GM23338 (cell line): Measurements from ENCODE around the gene ZNF222. TPM values are rescaled to one million over a fixed set of nuclear protein-coding genes. Genes with fewer than 3 reads are reported as not detected.

Source experiments
- ATAC-seq: fragments of 200-7000 bp; cut with Tn5 transposase; 3 replicates; pipeline ENCODE4 v1.9.1; 2020
- DNase-seq: peaks from one replicate; pipeline ENCODE4 v3.0.0-alpha.2; 2015; ENCODE audit warnings: low spot score
- H2AFZ ChIP-seq: fragments of 200-600 bp; sonication (generic); 2 replicates; pipeline ENCODE4 v1.8.0; 2016; ENCODE audit warnings: antibody characterized with exemption, mild to moderate bottlenecking, moderate library complexity
- H3F3A ChIP-seq: fragments of 200-600 bp; sonication (generic); replicated peaks from 2 replicates; pipeline ENCODE4 v1.8.0; 2017; ENCODE audit warnings: antibody characterized with exemption, mixed run types, low read depth
- H3K27ac ChIP-seq: fragments of 200-600 bp; sonication (generic); 2 replicates; pipeline ENCODE4 v1.6.1; 2016; ENCODE audit warnings: low read depth
- H3K27me3 ChIP-seq: fragments of 200-600 bp; sonication (generic); 2 replicates; pipeline ENCODE4 v1.8.0; 2016; ENCODE audit warnings: mild to moderate bottlenecking, mixed run types, moderate library complexity; ENCODE audit not compliant: insufficient read depth
- H3K36me3 ChIP-seq: fragments of 200-600 bp; sonication (generic); 2 replicates; pipeline ENCODE4 v1.8.0; 2016; ENCODE audit warnings: mild to moderate bottlenecking; ENCODE audit not compliant: insufficient read depth
- H3K4me1 ChIP-seq: fragments of 200-600 bp; sonication (generic); 2 replicates; pipeline ENCODE4 v1.8.0; 2016; ENCODE audit warnings: mild to moderate bottlenecking, moderate library complexity; ENCODE audit not compliant: insufficient read depth
- H3K4me2 ChIP-seq: fragments of 200-600 bp; sonication (generic); 2 replicates; pipeline ENCODE4 v1.7.1; 2017; ENCODE audit warnings: mixed run types
- H3K4me3 ChIP-seq: fragments of 200-600 bp; sonication (generic); 2 replicates; pipeline ENCODE4 v1.6.1; 2016; ENCODE audit warnings: mixed run types
- H3K79me2 ChIP-seq: fragments of 200-600 bp; sonication (generic); replicated peaks from 2 replicates; pipeline ENCODE4 v1.8.0; 2017; ENCODE audit warnings: mild to moderate bottlenecking; ENCODE audit not compliant: insufficient read depth
- H3K9me2 ChIP-seq: fragments of 200-600 bp; sonication (generic); 2 replicates; pipeline ENCODE4 v1.8.0; 2017; ENCODE audit not compliant: insufficient read depth
- H4K20me1 ChIP-seq: fragments of 200-600 bp; sonication (generic); replicated peaks from 2 replicates; pipeline ENCODE4 v1.8.0; 2017; ENCODE audit warnings: mild to moderate bottlenecking; ENCODE audit not compliant: insufficient read depth
- H3K27ac Mint-ChIP-seq: 2 replicates; pipeline ENCODE4 v1.8.0; 2020; ENCODE audit warnings: inconsistent platforms, mild to moderate bottlenecking, moderate library complexity, mixed read lengths
- H3K27me3 Mint-ChIP-seq: 3 replicates; pipeline ENCODE4 v1.8.0; 2022; ENCODE audit warnings: low read depth, mild to moderate bottlenecking, moderate library complexity, mixed read lengths, inconsistent platforms; ENCODE audit not compliant: insufficient read depth, poor library complexity
- H3K36me3 Mint-ChIP-seq: 3 replicates; pipeline ENCODE4 v1.8.0; 2021; ENCODE audit warnings: low read depth, mild to moderate bottlenecking, inconsistent platforms, moderate library complexity, mixed read lengths
- H3K4me1 Mint-ChIP-seq: 3 replicates; pipeline ENCODE4 v1.8.0; 2020; ENCODE audit warnings: mild to moderate bottlenecking, inconsistent platforms, mixed read lengths
- H3K4me3 Mint-ChIP-seq: 3 replicates; pipeline ENCODE4 v1.8.0; 2021; ENCODE audit warnings: moderate library complexity, mild to moderate bottlenecking, inconsistent platforms, mixed read lengths
- H3K9me3 Mint-ChIP-seq: 3 replicates; pipeline ENCODE4 v1.8.0; 2020; ENCODE audit warnings: moderate library complexity, mild to moderate bottlenecking, inconsistent platforms, mixed read lengths
- CREB1 ChIP-seq: fragments of 250-450 bp; sonication (Bioruptor Pico); IDR thresholded peaks from 2 replicates; pipeline ENCODE4 v1.5.0; 2020; ENCODE audit warnings: low read depth, mild to moderate bottlenecking, moderate library complexity
- JUNB ChIP-seq: IDR thresholded peaks from one replicate; pipeline ENCODE4 v1.6.1; 2016; ENCODE audit warnings: antibody characterized with exemption; ENCODE audit not compliant: unreplicated experiment
- STAT1 ChIP-seq: IDR thresholded peaks from one replicate; pipeline ENCODE4 v1.6.1; 2016; ENCODE audit warnings: antibody characterized with exemption; ENCODE audit not compliant: unreplicated experiment
- ZNF114 ChIP-seq: fragments of 250-450 bp; sonication (Bioruptor Pico); IDR thresholded peaks from 2 replicates; pipeline ENCODE4 v1.5.0; 2020; ENCODE audit warnings: mild to moderate bottlenecking, moderate library complexity
- polyA plus RNA-seq: library from polyadenylated mRNA; unstranded; fragments of >200 nt; fragmentation: Nextera tagmentation; extraction: Ambion mirVana; gene quantifications from 2 replicates; pipeline ENCODE4 v1.2.1, GENCODE V29; 2016
- total RNA-seq: library from RNA; depleted of rRNA; stranded (reverse); fragments of >200 nt; shearing (Covaris generic); gene quantifications from 2 replicates; pipeline ENCODE4 v1.2.3, GENCODE V29; 2014
- TF ChIP-seq, protein P1 (sequence below): IDR thresholded peaks from 2 replicates; pipeline ENCODE4 v1.6.1; 2016; ENCODE audit warnings: antibody characterized with exemption
- TF ChIP-seq, protein P2 (sequence below): fragments of 250-450 bp; sonication (Bioruptor Pico); IDR thresholded peaks from 2 replicates; pipeline ENCODE4 v1.5.0; 2020; ENCODE audit warnings: mild to moderate bottlenecking, moderate library complexity
- TF ChIP-seq, protein P3 (sequence below), 2 experiments: fragments of 200-600 bp in 1 of 2; sonication (generic) in 1 of 2; conservative IDR thresholded peaks; 2 replicates each; pipeline versions ENCODE4 v1.5.1 to v1.6.1; 2016 to 2017; ENCODE audit warnings: antibody characterized with exemption in 2 of 2, low read depth in 2 of 2, mild to moderate bottlenecking in 2 of 2, moderate library complexity in 1 of 2

The ZNF222 gene
- total and polyA plus RNA-seq, 2 experiments from 2014 or later, result 2.3 to 2.6 TPM

DNA sequence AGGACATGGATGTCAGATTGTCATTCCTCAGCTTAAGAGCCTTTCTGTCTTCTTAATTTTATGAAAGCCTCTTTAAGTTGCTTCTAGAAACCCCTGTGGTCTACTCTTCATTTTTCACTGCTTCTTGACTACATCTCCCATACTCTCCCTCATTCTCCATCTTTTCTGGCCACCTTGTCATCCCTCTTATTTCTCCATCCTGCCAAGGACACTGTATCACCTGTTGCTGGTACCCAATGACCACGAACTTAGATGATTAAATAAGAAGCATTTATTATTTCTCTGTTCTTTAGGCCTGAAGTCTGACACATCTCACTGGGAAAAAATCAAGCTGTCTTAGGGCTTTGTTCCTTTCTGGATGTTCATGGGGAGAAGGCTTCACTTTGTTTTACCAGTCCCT lies 35.9 kb downstream of the ZNF222 start:
- H3K27ac Mint-ChIP-seq, result no peak overlapping the region
- DNase-seq, result no peak
- H3K36me3 Mint-ChIP-seq, result peaks cover 79% of the 10 kb centered on the region
- no peaks in the 10 kb centered on the region for H3K4me1 Mint-ChIP-seq
- Histone ChIP-seq H4K20me1 (no peaks in the 10 kb centered on the region), H3K27me3 (no peaks in the 10 kb centered on the region), H3K36me3 (peaks cover 33% of the 10 kb centered on the region), H3K9me2 (peaks cover 6% of the 10 kb centered on the region; the same call in 1 of the 2 replicates), H3K4me3 (no peak overlapping the region), H3K4me2 (no peak overlapping the region), H2AFZ (no peak overlapping the region), H3K4me1 (no peaks in the 10 kb centered on the region), H3F3A (no peaks in the 10 kb centered on the region), H3K27ac (no peak overlapping the region), H3K79me2 (no peaks in the 10 kb centered on the region)
- H3K27me3 Mint-ChIP-seq, result peaks cover 2% of the 10 kb centered on the region
- TF ChIP-seq CREB1 (CRISPR knock-in tag) (no peak), STAT1 (no peak), ZNF114 (CRISPR knock-in tag) (no peak), JUNB (no peak)
- TF ChIP-seq, protein P1, sequence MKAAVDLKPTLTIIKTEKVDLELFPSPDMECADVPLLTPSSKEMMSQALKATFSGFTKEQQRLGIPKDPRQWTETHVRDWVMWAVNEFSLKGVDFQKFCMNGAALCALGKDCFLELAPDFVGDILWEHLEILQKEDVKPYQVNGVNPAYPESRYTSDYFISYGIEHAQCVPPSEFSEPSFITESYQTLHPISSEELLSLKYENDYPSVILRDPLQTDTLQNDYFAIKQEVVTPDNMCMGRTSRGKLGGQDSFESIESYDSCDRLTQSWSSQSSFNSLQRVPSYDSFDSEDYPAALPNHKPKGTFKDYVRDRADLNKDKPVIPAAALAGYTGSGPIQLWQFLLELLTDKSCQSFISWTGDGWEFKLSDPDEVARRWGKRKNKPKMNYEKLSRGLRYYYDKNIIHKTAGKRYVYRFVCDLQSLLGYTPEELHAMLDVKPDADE, result no peak
- TF ChIP-seq, protein P2, sequence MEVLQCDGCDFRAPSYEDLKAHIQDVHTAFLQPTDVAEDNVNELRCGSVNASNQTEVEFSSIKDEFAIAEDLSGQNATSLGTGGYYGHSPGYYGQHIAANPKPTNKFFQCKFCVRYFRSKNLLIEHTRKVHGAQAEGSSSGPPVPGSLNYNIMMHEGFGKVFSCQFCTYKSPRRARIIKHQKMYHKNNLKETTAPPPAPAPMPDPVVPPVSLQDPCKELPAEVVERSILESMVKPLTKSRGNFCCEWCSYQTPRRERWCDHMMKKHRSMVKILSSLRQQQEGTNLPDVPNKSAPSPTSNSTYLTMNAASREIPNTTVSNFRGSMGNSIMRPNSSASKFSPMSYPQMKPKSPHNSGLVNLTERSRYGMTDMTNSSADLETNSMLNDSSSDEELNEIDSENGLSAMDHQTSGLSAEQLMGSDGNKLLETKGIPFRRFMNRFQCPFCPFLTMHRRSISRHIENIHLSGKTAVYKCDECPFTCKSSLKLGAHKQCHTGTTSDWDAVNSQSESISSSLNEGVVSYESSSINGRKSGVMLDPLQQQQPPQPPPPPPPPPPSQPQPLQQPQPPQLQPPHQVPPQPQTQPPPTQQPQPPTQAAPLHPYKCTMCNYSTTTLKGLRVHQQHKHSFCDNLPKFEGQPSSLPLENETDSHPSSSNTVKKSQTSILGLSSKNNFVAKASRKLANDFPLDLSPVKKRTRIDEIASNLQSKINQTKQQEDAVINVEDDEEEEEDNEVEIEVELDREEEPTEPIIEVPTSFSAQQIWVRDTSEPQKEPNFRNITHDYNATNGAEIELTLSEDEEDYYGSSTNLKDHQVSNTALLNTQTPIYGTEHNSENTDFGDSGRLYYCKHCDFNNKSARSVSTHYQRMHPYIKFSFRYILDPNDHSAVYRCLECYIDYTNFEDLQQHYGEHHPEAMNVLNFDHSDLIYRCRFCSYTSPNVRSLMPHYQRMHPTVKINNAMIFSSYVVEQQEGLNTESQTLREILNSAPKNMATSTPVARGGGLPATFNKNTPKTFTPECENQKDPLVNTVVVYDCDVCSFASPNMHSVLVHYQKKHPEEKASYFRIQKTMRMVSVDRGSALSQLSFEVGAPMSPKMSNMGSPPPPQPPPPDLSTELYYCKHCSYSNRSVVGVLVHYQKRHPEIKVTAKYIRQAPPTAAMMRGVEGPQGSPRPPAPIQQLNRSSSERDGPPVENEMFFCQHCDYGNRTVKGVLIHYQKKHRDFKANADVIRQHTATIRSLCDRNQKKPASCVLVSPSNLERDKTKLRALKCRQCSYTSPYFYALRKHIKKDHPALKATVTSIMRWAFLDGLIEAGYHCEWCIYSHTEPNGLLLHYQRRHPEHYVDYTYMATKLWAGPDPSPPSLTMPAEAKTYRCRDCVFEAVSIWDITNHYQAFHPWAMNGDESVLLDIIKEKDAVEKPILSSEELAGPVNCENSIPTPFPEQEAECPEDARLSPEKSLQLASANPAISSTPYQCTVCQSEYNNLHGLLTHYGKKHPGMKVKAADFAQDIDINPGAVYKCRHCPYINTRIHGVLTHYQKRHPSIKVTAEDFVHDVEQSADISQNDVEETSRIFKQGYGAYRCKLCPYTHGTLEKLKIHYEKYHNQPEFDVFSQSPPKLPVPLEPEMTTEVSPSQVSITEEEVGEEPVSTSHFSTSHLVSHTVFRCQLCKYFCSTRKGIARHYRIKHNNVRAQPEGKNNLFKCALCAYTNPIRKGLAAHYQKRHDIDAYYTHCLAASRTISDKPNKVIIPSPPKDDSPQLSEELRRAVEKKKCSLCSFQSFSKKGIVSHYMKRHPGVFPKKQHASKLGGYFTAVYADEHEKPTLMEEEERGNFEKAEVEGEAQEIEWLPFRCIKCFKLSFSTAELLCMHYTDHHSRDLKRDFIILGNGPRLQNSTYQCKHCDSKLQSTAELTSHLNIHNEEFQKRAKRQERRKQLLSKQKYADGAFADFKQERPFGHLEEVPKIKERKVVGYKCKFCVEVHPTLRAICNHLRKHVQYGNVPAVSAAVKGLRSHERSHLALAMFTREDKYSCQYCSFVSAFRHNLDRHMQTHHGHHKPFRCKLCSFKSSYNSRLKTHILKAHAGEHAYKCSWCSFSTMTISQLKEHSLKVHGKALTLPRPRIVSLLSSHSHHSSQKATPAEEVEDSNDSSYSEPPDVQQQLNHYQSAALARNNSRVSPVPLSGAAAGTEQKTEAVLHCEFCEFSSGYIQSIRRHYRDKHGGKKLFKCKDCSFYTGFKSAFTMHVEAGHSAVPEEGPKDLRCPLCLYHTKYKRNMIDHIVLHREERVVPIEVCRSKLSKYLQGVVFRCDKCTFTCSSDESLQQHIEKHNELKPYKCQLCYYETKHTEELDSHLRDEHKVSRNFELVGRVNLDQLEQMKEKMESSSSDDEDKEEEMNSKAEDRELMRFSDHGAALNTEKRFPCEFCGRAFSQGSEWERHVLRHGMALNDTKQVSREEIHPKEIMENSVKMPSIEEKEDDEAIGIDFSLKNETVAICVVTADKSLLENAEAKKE (CRISPR knock-in tag), result no peak
- TF ChIP-seq, protein P3, sequence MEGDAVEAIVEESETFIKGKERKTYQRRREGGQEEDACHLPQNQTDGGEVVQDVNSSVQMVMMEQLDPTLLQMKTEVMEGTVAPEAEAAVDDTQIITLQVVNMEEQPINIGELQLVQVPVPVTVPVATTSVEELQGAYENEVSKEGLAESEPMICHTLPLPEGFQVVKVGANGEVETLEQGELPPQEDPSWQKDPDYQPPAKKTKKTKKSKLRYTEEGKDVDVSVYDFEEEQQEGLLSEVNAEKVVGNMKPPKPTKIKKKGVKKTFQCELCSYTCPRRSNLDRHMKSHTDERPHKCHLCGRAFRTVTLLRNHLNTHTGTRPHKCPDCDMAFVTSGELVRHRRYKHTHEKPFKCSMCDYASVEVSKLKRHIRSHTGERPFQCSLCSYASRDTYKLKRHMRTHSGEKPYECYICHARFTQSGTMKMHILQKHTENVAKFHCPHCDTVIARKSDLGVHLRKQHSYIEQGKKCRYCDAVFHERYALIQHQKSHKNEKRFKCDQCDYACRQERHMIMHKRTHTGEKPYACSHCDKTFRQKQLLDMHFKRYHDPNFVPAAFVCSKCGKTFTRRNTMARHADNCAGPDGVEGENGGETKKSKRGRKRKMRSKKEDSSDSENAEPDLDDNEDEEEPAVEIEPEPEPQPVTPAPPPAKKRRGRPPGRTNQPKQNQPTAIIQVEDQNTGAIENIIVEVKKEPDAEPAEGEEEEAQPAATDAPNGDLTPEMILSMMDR (conservative IDR thresholded peaks at IDR 0.05; ENCODE audit: low read depth in 2 of 2), result no peak
- peaks cover 15% of the 10 kb centered on the region for H3K9me3 Mint-ChIP-seq
- ATAC-seq, result no peak
- H3K4me3 Mint-ChIP-seq, result no peak overlapping the region
